Renal cortical epithelial cell (primary cell): ENCODE measurements around the gene PCBD1. TPM values are rescaled to one million over a fixed set of nuclear protein-coding genes. Genes with fewer than 3 reads are reported as not detected.
A peak's percentile ranks its signal among the peaks of the same experiment; 100 is the strongest.
"Not testable (repeated sequence)": the region's sequence is repeated elsewhere in the genome, so short reads cannot be mapped to it uniquely, and the experiment has no call there.

ENCODE experiments used
- DNase-seq: peaks from one replicate; pipeline ENCODE4 v3.0.0-alpha.2; 2011; ENCODE audit warnings: low read depth
- total RNA-seq: library from RNA; depleted of rRNA; stranded (reverse); fragments of >200 nt; gene quantifications from 2 replicates; pipeline ENCODE4 v1.2.3, GENCODE V29; 2014

PCBD1 gene
- total RNA-seq, 1 donor from 2014 or later: 77.8 TPM

- no peak for DNase-seq
Observed at GRCh38 chr10:70863470-70864160, 24.8 kb downstream of the PCBD1 start.

GRCh38 chr10:70861495-70862197, 26.7 kb downstream of the PCBD1 start:
- not testable (repeated sequence) for DNase-seq

GRCh38 chr10:70858759-70859158, 29.6 kb downstream of the PCBD1 start:
- DNase-seq: no peak

- no peak for DNase-seq
Observed at GRCh38 chr10:70856454-70856853, 31.9 kb downstream of the PCBD1 start.

GRCh38 chr10:70853457-70853856, 34.9 kb downstream of the PCBD1 start:
- no peak for DNase-seq

- DNase-seq: no peak
Observed at GRCh38 chr10:70853038-70853437, 35.3 kb downstream of the PCBD1 start.

GRCh38 chr10:70851597-70852475, 36.5 kb downstream of the PCBD1 start:
- no peak for DNase-seq

- no peak for DNase-seq
Observed at GRCh38 chr10:70850097-70850496, 38.3 kb downstream of the PCBD1 start.

GRCh38 chr10:70849582-70850016, 38.8 kb downstream of the PCBD1 start:
- peak; percentile 69 for DNase-seq

- DNase-seq: no peak
Observed at GRCh38 chr10:70847659-70848360, 40.6 kb downstream of the PCBD1 start.

- DNase-seq: no peak
Observed at GRCh38 chr10:70846795-70847194, 41.6 kb downstream of the PCBD1 start.

- no peak for DNase-seq
Observed at GRCh38 chr10:70845816-70846215, 42.5 kb downstream of the PCBD1 start.

GRCh38 chr10:70845256-70845655, 43.1 kb downstream of the PCBD1 start:
- no peak for DNase-seq

- no peak for DNase-seq
Observed at GRCh38 chr10:70843776-70844489, 44.4 kb downstream of the PCBD1 start.

- DNase-seq: no peak
Observed at GRCh38 chr10:70843333-70843732, 45.0 kb downstream of the PCBD1 start.

- DNase-seq: no peak
Observed at GRCh38 chr10:70840836-70841235, 47.5 kb downstream of the PCBD1 start.

GRCh38 chr10:70838270-70838805, 50.0 kb downstream of the PCBD1 start:
- no peak for DNase-seq

GRCh38 chr10:70837660-70838059, 50.7 kb downstream of the PCBD1 start:
- DNase-seq: no peak

- DNase-seq: no peak
Observed at GRCh38 chr10:70836319-70836718, 52.0 kb downstream of the PCBD1 start.

- no peak for DNase-seq
Observed at GRCh38 chr10:70834441-70835151, 53.8 kb downstream of the PCBD1 start.
